GM12892 (cell line): ENCODE data around the gene MXD4.

ENCODE experiments used
- DNase-seq: peaks from one replicate; pipeline ENCODE4 v3.0.0; 2011; ENCODE audit not compliant: insufficient read length
- FAIRE-seq: peaks from 2 replicates; lab custom pipeline; 2011; peaks lifted over from hg19 to GRCh38; lab: Jason Lieb, UNC
- POLR2A ChIP-seq: IDR thresholded peaks from 2 replicates; pipeline ENCODE4 v1.6.1; 2011; ENCODE audit warnings: low read depth, low read length, control low read depth
- POLR2AphosphoS5 ChIP-seq: IDR thresholded peaks from 2 replicates; pipeline ENCODE4 v1.6.1; 2011; ENCODE audit warnings: low read depth, low read length, control low read depth
- TAF1 ChIP-seq: IDR thresholded peaks from 2 replicates; pipeline ENCODE4 v1.6.1; 2011; ENCODE audit warnings: low read depth, mild to moderate bottlenecking, control low read depth, low read length, borderline replicate concordance

The MXD4 gene

DNA sequence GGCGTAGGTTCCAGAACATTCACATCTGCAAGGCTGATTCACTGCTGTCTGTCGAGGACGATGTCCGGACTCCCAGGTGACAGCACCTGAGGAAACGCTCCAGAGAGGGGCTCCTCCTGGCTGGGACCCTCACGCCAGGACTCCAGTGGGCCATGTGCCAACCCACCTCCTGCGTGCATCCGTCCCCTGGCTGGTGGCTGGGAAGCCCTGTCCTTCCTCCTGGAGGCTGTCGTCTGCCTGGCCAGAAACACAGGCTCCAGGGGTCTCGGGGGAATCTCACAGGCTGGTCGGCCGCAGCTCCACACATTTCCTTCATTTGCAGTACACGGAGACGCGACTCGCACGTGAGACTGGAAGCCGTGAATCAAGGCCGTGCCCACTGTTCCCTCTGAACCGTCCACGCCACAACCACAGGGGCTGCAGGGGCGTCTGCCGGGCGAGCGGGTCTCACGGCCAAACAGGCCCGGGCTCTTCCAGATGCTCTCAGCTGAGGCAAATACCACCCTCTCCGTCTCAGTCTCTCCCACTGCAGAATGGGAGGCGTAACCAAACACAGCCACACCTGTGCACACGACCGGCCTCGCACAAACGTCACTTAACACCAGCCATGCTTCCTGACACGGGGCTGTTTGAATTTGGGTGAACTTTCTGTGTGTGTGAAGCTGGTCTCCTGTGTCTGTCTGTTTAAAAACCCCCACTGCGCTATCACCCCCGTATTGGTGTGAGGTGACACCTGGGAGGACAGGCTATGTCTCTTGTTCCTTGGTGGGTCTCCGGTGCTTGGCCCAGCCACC lies 38.7 kb upstream of the MXD4 start:
- DNase-seq (no peak), FAIRE-seq (no peak)
- TF ChIP-seq POLR2AphosphoS5 (no peak), TAF1 (no peak), POLR2A (no peak)

GRCh38 chr4:2299794-2300193 lies 37.9 kb upstream of the MXD4 start:
- DNase-seq = no peak
- no peak for FAIRE-seq
- TF ChIP-seq POLR2A = no peak
- no peak for TF ChIP-seq POLR2AphosphoS5
- no peak for TF ChIP-seq TAF1

- TF ChIP-seq POLR2A (no peak), POLR2AphosphoS5 (no peak), TAF1 (no peak)
- FAIRE-seq = no peak
- peak; percentile 9 for DNase-seq
These were observed 36.7 kb upstream of the MXD4 start for GRCh38 chr4:2298532-2298991.

DNA sequence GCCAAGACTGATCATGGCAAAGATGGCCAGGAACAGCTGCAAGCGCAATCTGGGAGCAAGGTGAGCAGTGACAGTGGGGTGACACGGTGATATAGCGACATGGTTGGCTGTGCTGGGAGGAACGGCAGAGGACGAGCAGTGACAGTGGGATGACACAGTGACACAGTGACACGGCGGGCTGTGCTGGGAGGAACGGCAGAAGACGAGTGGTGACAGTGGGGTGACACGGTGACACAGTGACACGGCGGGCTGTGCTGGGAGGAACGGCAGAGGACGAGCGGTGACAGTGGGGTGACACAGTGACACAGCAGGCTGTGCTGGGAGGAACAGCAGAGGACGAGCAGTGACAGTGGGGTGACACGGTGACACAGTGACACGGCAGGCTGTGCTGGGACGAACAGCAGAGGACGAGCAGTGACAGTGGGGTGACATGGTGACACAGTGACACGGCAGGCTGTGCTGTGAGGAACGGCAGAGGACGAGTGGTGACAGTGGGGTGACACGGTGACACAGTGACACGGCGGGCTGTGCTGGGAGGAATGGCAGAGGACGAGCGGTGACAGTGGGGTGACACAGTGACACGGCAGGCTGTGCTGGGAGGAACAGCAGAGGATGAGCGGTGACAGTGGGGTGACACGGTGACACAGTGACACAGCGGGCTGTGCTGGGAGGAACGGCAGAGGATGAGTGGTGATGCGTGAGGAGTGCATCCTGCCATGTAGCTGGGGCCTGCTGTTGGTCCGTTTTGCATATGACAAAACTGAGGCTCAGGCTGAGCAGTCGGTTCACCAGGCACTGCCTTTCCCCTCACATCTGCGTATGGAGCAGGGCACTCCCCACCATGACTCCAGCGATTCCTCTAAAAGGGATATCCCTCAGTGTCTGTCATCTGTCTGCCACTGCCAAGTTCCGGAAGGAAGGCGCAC lies 36.0 kb upstream of the MXD4 start:
- TF ChIP-seq POLR2A (no peak), TAF1 (no peak), POLR2AphosphoS5 (no peak)
- FAIRE-seq (peak; percentile 40), DNase-seq (peak; percentile 13)

GRCh38 chr4:2296631-2297601 lies 35.0 kb upstream of the MXD4 start:
- FAIRE-seq (no peak), DNase-seq (peak; percentile 11)
- no peak for TF ChIP-seq TAF1
- no peak for TF ChIP-seq POLR2AphosphoS5
- no peak for TF ChIP-seq POLR2A

DNA sequence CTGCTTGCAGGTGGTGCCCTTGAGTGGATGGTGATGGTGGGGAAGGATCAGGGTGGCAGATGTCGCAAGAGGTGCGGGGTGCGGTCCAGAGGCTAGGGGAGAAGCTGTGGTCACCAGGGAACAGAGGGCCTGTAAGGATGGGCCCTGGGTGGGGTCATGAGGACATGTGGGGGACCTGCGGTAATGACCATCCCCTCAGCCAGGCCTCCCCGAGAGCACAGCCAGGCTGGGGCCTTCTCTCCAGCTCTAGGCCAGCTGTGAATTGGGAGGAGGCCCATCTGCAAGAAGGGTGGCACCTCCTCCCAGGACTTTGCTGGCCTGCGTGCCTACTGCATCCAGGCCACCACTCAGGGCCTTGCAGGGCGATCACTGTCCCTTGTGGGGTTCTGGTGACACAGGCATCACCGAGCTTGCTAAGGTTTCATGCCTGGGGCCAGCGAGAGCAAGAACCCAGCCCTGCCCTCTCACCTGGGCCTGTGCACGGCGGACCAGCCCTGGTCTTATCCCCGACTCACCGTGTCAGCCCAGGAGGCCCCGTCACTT lies 34.1 kb upstream of the MXD4 start:
- no peak for TF ChIP-seq POLR2AphosphoS5
- TF ChIP-seq POLR2A = no peak
- TF ChIP-seq TAF1 = no peak
- FAIRE-seq (no peak), DNase-seq (peak; percentile 4)

DNA sequence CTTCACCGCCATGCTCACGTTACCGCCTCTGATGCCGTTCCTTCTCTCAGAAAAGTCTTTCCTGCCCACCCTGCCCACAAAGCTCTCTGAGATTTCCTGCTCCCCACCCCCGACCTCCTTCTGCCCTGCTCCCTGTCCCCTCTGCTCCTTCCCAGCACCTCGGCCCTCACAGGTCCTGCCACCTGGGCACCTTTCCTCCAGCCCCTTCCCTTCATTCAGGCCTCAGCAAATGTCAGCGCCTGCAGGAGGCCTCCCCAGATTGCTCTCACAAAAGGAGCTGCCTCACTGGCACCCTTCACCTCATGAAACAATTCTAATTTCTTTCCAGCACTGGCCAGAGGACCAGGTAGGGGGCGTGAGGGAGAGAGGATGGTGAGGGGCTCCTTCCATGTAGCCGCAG lies 33.6 kb upstream of the MXD4 start:
- no peak for DNase-seq
- FAIRE-seq = no peak
- TF ChIP-seq POLR2AphosphoS5 = no peak
- no peak for TF ChIP-seq POLR2A
- no peak for TF ChIP-seq TAF1

DNA sequence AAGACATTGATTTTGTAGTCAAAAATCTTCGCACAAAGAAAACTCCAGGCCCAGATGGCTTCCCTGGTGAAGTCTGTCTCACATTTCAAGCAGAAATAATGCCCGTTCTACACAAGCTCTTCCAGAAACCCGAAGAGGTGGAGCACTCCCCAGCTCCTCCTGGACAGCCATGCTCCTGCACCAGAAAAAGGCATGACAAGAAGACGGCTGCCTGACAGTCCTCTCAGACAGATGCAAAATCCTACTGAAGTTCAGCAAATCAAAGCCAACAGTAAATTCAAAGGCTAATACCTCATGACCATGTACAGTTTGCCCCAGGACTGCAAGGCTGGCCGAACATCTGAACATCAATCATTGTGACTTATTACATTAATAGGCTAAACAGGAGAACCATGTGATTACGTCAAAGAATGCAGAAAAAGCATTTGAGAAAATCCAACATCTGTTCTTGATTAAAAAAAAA lies 30.8 kb upstream of the MXD4 start:
- FAIRE-seq (no peak), DNase-seq (no peak)

DNA sequence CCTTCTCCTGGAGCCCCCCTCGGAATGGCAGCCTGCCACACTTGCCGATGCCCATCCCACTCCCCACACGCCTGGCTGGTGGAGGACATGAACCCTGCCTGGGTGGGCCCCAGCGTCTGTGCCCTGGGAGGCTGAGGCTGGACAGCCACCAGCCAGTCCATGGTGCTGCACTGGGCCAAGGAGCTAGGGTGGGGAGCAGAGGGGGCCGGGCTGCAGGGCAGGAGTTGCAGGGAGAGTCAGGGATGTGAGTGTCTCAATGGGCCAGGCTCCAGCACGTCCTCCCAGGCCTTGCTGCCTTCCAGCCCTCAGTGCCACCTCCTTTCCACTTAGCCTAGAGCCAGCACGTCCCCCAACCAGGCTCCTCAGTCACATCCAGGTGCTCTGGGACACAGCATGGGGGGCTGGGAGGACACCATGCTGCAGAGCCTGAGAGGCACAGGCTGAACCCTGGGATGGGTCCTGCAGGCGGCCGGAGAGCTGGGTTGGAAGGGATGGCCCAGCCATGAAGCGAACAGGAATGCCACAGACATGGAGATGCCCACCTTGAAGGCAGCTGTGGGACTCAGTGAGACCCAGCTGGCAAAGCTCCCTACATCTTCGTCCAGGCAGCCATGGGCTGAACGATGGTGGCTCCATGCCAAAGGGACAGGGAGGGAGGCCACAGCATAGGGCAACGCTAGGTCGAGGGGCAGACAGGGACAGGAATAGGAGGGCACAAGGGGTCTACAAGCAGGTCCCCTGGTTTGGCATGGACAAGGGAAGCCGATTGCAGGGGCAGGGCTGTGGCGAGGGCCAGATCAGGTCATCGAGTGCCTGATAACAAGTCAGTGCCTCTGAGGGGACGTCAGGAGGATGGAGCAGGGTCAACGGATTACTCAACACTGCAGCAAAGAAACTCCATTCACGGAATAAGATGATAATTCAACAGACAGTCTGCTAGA lies 30.1 kb upstream of the MXD4 start:
- TF ChIP-seq POLR2A (no peak), POLR2AphosphoS5 (no peak), TAF1 (no peak)
- peak; percentile 8 for DNase-seq
- no peak for FAIRE-seq

More for the DNA sequence above, 30.8 kb upstream of the MXD4 start:
- TF ChIP-seq TAF1 (no peak), POLR2AphosphoS5 (no peak), POLR2A (no peak)
